GM04504 (cell line): ENCODE data around the gene ALDH4A1.
A peak's percentile ranks its signal among the peaks of the same experiment; 100 is the strongest.

ENCODE experiments used
- DNase-seq: peaks from one replicate; pipeline ENCODE4 v3.0.0-alpha.2; 2012; ENCODE audit warnings: low read depth

ALDH4A1 gene, protein sequence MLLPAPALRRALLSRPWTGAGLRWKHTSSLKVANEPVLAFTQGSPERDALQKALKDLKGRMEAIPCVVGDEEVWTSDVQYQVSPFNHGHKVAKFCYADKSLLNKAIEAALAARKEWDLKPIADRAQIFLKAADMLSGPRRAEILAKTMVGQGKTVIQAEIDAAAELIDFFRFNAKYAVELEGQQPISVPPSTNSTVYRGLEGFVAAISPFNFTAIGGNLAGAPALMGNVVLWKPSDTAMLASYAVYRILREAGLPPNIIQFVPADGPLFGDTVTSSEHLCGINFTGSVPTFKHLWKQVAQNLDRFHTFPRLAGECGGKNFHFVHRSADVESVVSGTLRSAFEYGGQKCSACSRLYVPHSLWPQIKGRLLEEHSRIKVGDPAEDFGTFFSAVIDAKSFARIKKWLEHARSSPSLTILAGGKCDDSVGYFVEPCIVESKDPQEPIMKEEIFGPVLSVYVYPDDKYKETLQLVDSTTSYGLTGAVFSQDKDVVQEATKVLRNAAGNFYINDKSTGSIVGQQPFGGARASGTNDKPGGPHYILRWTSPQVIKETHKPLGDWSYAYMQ

DNA sequence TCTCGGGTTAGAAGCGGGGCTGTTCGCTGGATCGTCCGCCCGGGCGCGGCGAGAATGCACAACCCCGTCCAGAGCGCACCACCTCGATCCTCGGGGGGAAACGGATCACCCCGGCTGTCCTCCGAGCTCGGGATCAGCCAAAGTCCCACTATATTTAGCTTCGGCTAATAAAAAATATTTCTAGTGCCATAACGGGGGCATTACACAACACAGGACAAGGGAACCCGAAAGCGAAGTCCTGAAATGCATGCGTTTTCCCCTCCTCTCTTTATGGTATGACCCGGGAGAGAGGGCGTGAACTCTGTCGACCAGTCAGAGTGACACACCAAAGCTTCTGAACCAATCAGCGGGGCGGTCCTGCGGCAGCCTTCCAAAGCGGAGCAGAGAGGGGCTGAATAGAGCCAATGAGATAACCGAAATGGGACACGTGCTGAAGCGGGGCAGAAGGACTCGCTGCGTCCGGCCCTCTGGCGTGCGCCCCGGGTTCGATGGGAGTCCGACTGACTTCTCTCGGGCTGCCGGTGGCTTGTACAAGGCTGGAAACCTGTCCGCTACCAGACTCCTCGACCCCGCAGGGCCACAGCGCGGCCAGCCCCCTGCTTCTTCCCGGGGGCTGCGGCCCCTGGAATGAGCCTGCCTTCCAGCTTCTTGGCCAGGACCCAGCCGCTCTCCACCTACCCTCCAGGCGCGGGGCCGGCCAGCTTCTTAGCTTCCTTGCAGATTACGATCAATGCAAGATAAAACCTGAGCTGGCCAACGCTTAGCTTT lies at the start of gene ALDH4A1:
TSS of gene ALDH4A1 (minus strand) at position 33 of the 768 bp plus-strand sequence. CDS start at position 1, 32 bp downstream.
- DNase-seq = peak; percentile 97

DNA sequence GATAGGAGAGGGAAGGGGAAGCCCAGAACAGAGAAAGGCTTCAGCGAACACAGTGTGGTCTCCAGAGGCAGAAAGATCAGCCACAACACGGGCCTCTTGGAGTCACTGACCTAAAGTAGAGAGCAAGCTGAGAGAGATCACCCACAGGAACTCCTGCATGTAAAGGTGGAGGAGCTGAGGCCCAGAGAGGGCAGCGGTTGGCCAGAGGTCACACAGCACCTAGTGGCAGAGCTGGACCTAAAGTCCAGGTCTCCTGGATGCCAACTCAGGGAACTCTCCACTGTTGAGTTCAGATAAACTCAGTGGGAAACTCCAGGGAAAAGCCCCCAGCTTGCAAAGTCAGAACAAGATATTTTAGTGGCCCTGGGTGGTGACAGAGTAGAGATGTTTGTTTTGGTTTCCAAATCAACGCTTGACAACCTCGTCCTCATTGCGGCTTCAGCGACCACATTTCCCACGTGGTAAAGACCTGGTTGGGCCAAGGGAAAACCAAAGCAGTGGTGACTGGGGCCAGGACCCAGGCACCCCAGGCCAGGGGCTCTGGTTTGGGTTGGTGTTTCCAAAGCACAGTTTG lies 49.5 kb upstream of the ALDH4A1 start:
- DNase-seq = no peak

DNA sequence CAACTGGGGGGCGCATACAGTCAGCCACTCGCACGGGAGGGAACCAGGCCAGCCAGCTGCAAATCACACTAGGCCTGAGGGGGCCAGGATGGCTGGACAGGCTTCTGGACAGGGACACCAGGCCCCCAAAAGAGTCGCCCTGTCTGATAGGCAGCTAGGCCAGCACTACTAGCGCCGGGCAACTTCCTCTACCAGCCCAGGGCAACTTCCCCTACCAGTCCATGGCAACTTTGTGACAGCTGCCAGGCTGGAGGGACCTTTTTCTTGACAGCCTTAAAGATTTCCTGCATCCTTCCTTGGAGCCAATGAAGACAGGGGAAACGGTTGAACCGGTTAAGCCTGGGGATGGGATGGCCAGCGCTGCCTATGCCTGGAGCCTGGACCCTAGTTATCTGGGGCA lies 49.1 kb upstream of the ALDH4A1 start:
- DNase-seq = no peak

DNA sequence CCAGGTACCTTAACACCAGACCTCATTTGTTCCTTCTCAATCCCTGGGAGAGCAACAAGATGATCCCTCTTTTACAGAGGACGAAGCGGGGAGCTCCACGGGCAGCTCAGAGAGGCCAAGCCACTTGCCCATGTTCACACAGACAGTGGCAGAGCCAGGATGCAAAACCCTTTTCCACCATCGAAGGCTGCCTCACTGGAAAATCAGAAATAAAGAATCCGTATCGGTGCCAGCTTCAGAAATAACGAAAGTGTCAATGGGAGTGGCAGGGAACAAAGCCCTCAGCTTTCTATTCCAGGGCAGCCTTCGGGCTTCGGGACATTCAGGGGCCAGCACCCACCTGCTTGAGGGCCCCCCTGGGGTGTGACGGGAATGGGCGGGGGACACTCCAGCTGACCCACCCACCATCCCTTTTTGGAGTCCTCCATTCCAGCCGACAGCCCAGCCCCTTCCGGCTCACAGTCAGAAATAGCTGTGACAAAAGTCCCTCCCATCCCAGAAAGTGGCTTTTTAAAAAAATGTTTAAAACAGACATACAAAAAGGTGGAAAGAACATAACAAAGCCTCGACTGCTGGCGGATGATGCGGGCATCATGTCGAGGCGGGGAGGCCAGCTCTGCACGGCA lies 48.2 kb upstream of the ALDH4A1 start:
- no peak for DNase-seq

DNA sequence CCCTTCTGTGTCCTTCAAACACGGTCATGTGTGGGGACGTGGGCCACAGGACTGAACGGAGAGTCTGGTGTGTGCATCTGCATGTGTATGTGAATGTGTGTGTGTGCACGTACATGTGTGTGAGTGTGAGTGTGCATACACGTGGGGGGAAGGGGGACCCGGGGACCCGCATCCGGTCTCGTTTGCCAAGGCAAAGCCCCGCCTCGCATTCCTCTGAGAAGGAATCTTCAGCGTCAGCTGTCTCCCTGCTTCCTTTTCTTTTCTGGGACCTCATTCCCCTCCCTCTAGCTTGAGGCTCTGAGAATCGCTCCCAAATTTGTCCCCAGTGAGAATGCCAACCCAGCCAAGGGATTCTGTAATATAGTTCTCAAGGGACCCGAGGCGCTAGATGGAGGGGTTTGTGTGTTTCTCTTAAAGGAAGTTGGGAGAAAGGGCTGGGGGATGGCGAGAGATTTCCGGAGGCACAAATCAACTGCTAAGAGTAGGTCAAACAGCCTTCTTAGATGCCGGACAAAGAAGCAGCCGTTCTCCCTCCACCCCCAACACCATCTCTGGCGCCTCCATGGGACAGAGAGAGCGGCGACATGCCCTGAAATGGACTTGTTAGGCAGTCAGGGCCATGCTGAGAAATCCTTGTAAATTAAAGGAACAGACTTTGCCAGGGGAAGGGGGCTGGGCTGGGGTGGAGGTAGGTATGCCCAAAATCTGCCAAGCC lies 47.5 kb upstream of the ALDH4A1 start:
- DNase-seq = no peak

DNA sequence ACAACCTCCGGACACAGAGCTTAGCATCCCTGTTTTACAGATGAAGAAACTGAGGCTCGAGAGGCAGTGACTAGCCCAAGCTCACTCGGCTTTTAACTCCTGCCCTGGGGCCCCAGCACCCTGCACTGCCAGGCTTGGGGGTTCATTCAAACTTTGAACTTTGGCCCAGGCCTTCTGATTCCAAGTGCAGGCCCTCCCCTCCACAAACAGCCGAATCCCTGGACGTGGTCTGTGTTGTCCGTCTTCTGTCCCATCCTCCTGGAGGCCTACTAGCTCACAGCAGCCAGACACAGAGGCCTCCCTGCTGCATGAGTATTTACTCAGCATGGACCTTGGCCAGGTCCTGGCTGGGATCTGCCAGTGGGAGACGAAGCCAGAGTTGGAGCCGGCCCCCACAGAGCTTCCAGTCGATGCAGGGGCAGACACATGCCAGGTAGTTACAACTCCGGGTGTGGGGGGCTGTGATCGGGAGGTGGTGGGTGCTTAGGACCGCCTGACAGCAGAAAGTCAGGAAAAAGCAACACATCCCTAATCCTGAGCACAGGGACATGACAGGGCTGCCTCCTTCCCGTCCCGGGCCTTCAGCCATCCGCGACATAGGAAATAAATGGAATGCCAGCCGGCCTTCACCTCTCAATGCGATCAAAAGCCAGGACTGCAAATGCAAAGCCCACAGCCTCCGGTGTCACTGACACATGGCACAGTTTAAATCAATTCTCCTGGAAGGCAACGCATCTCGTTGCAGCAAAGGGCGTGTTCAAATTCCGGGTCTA lies 46.7 kb upstream of the ALDH4A1 start:
- DNase-seq = peak; percentile 57

DNA sequence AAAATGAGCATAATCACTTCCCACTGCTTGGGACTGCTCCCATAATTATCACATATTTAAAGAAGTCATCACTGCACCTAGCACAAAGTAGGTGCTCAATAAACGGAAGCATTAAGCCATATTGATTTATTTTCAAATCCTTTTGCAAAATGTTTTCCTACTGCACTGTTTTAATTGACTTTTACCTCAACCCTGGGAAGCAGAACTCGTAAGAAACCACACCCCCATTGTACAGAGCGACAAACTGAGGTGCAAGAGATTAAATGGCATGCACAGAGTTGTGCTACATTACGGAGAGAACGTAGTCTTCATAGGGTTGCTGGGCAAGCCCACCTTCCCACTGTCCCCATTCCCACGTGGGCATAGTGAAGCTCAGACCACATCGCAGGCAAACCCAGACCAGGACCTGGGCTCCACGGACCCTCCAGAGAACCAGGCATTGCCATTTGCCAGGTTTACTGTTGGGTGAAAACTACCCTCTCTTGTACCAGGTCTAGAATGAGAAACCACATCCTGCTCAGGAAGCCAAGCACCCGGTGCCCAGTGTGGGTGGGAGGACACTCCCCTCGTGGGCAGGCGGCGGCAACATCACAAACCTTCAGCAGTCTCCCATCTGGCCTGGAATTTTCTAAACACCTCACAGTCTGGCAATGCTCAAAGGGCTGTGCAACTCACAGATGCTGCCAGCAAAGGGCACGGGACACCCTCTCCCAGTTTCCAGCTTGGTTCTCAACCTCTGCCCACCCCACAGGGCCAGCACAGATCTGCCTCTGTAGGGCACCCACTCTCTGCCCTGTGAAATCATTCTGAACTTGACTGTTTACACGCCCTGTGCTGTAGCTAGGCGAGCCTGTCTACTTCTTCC lies 45.9 kb upstream of the ALDH4A1 start:
- no peak for DNase-seq

DNA sequence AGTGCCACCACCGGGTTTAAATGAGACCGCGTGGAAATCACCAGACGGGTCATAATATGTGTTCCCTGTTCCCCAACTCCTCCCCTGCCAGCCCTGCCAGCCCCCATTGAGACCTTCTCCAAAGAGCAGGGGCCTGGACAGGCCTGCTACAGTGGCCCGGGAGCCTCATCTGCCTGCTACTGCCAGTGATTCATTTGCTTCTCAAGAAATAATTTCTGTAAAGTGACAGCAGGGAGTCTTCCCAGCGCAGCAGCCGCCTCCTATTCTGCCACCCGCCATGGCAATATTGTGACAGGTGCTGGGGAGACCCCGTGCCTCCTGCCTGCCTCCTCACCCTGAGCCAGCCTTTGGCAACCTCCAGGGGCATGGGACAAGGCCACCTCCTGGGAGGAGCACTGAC lies 45.2 kb upstream of the ALDH4A1 start:
- DNase-seq = no peak

DNA sequence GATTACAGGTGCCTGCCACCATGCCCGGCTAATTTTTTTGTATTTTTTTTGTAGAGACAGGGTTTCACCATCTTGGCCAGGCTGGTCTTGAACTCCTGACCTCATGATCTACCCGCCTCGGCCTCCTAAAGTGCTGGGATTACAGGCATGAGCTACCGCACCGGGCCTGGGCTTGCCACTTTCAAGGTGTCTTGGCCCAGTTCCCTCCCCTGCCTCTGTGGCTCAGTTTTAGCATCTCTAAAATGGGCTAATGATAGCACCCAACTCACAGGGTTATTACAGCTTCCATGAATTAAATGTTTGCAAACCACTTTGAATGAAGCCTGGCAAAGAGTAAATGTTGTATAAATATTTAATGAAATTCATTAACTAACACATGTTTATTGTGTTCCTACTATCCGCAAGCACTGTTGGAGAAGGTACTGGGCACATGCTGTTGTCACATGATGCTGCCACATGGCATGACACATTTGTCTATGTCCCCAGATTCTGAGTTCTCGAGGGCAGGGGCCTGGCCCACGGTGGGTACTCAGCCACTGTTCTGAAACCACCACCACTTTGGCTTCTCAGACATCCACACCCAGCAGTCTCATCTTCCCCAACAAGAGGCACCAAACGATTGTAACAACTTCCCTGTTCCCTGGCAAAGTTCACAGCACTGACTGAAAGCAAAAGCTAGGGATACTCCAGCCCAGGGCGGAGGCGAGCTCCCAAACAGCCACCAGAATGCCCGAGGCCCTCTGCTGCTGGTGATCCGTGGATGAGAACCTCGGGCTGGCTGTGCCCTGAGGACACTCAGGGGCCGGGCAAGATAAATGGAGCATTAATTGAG lies 44.4 kb upstream of the ALDH4A1 start:
- no peak for DNase-seq

DNA sequence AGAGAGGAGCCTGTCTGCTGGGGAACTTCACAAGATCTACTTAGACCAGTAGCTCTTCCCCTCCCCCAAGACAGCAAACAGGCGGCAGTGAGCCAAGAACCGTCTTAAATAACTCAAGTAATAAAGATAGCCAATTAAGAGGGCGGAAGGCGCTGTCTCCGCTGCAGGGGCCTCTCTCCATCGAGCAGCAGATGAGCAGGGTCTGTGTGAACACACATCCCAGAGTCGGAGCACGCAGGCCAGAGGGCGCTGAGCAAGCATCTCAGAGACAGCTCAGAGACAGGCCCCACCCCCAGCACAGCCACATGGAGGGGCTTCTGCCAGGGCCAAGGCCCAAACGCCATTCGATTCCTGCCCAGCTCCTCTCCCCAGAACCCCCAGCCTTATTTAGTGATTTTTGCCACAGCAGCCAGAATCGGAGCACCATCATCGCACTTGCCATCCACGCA lies 43.1 kb upstream of the ALDH4A1 start:
- no peak for DNase-seq

DNA sequence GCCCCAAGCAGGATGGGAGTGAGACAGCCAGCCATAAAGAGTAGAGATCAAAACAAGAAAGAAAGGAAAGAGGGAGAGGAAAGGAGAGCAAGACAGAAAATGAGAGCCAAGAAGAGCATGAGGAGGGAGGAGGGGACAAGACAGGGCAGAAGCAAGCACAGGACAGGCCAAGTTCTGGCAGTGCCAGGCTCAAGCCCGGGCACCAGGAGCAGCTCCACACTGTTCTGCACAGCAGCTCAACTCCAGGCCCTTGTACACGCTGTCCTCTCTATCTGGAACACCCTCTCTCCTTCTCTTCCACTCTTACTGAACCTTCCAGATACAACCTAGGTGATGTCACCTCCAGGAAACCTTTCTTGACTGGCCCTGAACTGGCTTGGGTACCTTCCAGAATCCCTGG lies 42.5 kb upstream of the ALDH4A1 start:
- DNase-seq = no peak

DNA sequence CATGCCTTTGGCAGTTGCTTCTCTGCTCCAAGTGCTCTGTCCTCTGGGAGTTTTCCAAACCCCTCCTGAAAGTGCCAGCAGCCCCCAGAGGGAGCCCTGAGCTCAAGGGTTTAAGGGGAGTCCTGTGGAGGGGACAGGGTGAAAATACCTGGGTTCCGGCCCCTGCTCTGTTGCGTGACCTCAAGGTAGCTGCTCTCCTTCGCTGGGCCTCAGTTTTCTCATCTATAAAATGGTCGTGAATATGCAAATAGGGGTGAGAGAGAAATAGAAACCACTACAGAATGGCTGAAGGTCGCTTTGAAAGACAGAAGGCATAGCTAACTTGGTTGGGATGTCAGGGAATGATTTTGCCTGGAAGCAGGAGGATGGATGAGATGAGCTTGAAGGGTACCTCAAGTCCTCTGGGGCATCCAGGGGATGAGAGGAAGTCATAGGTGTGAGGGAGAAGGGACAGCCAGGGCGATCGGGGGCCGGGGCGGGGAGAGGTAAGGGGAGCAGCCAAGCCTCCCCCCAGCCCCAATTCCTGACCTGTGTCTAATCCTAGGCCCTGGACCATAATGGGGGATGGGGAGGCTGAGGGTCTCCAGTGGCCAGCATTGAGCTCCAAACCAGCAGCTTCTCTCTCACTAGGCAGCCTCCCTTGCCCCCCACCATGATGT lies 41.7 kb upstream of the ALDH4A1 start:
- no peak for DNase-seq

DNA sequence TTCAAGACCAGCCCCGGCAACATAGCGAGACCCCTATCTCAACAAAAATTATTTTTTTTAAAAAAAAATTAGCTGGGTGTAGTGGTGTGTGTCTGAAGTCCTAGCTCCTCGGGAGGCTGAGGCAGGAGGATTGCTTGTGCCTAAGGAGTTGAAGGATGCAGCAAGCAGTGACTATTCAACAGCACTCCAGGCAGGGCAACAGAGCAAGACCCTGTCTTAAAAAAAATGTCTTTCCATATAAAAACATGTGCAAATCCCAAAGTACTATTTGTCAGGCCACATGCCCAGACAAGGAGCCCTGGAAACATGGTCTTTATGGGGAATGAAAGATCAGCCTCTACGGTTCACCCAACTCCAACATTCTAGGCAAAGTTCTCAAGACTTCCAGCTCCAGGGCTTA lies 40.8 kb upstream of the ALDH4A1 start:
- no peak for DNase-seq

DNA sequence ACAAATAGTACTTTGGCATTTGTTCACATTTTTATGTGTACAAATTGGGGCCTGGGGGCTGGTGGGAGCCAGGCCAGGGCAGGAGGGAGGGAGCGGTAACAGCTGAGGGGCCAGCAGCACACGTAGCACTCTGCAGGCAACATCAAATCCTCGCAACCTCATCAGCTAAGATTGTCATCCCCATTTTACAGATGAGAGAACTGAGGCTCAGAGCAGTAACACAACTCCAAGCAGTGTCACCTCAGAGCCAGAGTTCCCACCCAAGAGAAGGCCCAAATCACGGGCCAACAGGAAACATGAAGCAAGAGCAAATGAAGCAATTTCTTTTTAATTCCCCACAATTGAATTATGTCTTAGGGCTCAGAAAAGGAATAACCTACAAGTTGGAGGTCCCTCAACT lies 40.0 kb upstream of the ALDH4A1 start:
- DNase-seq = no peak

DNA sequence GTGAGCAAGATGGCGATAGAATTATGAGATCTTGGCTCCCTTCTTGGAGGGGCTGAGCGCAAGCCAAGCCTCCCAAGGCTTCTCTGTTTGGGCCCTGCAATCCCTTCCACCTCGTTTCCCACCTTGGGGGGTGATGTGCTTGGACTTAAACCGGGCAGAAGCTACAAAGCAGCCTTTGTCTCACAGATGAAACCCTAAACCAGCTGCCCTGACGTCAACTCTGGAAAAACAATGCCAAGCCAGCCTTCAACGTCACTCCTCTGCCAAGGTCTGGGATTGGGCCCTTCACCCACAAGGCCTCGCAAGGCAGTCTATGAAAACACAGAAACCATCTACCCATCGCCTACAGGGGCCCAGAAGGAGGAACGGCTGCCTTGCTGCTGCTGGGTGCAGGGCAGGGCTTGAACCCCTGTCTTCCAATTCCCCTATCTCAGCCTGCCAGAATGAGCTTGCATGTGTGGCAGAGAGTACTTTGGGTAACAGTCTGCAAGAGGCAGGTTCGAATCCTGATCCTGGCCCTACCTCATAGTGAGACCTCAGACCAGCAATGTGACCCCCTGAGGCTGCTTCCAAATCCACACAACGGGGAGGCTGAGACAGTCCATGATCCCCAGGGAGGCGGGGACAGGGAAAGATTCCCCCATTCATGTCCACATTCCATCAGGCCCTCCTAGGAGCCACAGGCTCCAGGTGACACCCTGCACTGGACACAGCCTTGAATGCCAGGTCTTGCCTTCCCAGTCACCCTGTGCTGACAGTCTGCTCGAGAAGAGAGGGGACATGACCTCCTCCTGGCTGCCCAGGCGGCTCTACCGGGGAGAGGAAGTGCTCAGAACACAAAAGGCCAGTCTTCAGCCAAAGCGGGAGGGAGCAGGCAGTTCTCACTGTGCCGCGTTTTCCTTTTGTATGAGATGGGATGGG lies 39.1 kb upstream of the ALDH4A1 start:
- no peak for DNase-seq

DNA sequence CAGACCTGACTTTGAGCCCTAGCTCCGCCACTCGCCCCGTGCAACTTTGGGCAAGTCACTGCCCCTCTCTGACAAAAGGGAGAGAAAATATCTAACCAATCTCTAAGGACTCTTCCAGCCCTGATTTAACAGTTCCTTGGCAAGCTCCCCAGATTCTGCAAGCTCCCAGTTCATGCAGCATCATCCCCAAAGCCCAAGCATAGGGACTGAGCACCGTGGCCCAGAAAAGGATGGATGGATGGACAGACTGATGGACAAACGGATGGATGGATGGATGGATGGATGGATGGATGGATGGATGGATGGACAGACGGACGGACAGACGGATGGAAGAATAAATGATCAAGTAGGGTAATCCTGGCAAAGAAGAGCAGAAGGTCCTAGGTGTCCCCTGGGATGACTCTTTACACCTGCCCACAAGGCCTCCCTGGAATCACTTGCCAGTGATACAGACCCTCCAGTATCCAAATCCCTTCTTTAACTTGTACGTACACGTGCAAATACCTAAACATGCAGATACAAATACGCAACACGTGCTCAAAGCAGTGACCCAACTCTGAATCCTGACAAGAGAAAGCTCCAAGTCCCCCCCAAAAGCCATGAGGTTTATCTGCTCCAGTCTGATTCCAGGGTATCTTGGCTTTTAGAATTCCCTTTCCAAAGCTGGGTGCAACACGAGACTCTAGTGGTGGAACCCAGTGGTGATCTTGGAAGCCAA lies 38.1 kb upstream of the ALDH4A1 start:
- DNase-seq = no peak
